GM19397 (cell line): ENCODE data around the gene DOK7.
"Not testable (repeated sequence)": the region's sequence is repeated elsewhere in the genome, so short reads cannot be mapped to it uniquely, and the experiment has no call there.

Source experiments
- ATAC-seq: cut with Tn5 transposase; IDR thresholded peaks from one replicate; pipeline ENCODE4 v1.9.1; 2021; ENCODE audit warnings: mild to moderate bottlenecking, moderate library complexity; ENCODE audit not compliant: unreplicated experiment

DOK7 gene

GRCh38 chr4:3442460-3442958, 20.6 kb upstream of the DOK7 start:
- ATAC-seq: no peak

GRCh38 chr4:3442959-3443749, 20.0 kb upstream of the DOK7 start:
- ATAC-seq: peak; percentile 55

- no peak for ATAC-seq
Observed at GRCh38 chr4:3443750-3444309, 19.3 kb upstream of the DOK7 start.

GRCh38 chr4:3444351-3445110, 18.6 kb upstream of the DOK7 start:
- no peak for ATAC-seq

GRCh38 chr4:3445111-3445820, 17.8 kb upstream of the DOK7 start:
- no peak for ATAC-seq

- no peak for ATAC-seq
Observed at GRCh38 chr4:3445829-3446545, 17.1 kb upstream of the DOK7 start.

GRCh38 chr4:3446631-3447320, 16.3 kb upstream of the DOK7 start:
- ATAC-seq: no peak

- no peak for ATAC-seq
Observed at GRCh38 chr4:3447431-3448395, 15.4 kb upstream of the DOK7 start.

GRCh38 chr4:3449047-3449573, 14.0 kb upstream of the DOK7 start:
- no peak for ATAC-seq

GRCh38 chr4:3449574-3450534, 13.3 kb upstream of the DOK7 start:
- ATAC-seq: no peak

GRCh38 chr4:3450643-3451042, 12.5 kb upstream of the DOK7 start:
- ATAC-seq: no peak

GRCh38 chr4:3451956-3452355, 11.2 kb upstream of the DOK7 start:
- ATAC-seq: no peak

GRCh38 chr4:3452376-3452775, 10.7 kb upstream of the DOK7 start:
- ATAC-seq: no peak

GRCh38 chr4:3455596-3455995, 7.5 kb upstream of the DOK7 start:
- ATAC-seq: not testable (repeated sequence)

- no peak for ATAC-seq
Observed at GRCh38 chr4:3458371-3458770, 4.7 kb upstream of the DOK7 start.

- ATAC-seq: not testable (repeated sequence)
Observed at GRCh38 chr4:3459156-3459555, 4.0 kb upstream of the DOK7 start.

GRCh38 chr4:3460926-3461325, 2.2 kb upstream of the DOK7 start:
- no peak for ATAC-seq
